GM11168 (cell line): Measurements from ENCODE around the gene EGFL8.

Source experiments
- in situ Hi-C: fragments of 300-500 bp; cut with MboI; formaldehyde crosslinking; loops from one replicate; pipeline ENCODE4 v1.12.0; 2022; ENCODE audit warnings: low sequenced_read_pairs; ENCODE audit not compliant: unreplicated experiment

Gene EGFL8

GRCh38 chr6:32214126-32214525 is 49.7 kb downstream of the EGFL8 start:
- in situ Hi-C loops = no loop called here

- in situ Hi-C loops = no loop called here
These were observed 51.2 kb downstream of the EGFL8 start for GRCh38 chr6:32215617-32216016.

GRCh38 chr6:32216285-32216684 is 51.9 kb downstream of the EGFL8 start:
- in situ Hi-C loops = no loop called here

GRCh38 chr6:32216998-32217397 is 52.6 kb downstream of the EGFL8 start:
- in situ Hi-C loops = no loop called here
